H1 (cell line): Measurements from ENCODE around the gene ASPN. TPM values are rescaled to one million over a fixed set of nuclear protein-coding genes. Genes with fewer than 3 reads are reported as not detected.

Experiments
- CTCF ChIA-PET: fragments of 300-600 bp; sonication (Branson Sonifier 250); formaldehyde crosslinking; loops from one replicate; lab custom pipeline; 2021; ENCODE audit not compliant: partially characterized antibody; lab: Charles Lee
- POLR2A ChIA-PET: fragments of 300-600 bp; sonication (Branson Sonifier 250); formaldehyde crosslinking; loops from one replicate; lab custom pipeline; 2021; ENCODE audit warnings: inconsistent platforms; ENCODE audit not compliant: partially characterized antibody; lab: Charles Lee
- DNase-seq, 2 experiments: peaks; one replicate each; pipeline versions ENCODE4 v3.0.0 to v3.0.0-alpha.2; 2010 to 2022; ENCODE audit warnings: low spot score in 2 of 2, low read depth in 1 of 2, mixed read lengths in 1 of 2
- FAIRE-seq: peaks from 2 replicates; lab custom pipeline; 2011; peaks lifted over from hg19 to GRCh38; lab: Jason Lieb, UNC
- H2AFZ ChIP-seq: 2 replicates; pipeline ENCODE4 v1.8.1; 2012; ENCODE audit warnings: low read length, inconsistent platforms
- H2AK5ac ChIP-seq: 2 replicates; pipeline ENCODE4 v1.6.1; 2013; ENCODE audit warnings: low read depth, low read length
- H2BK120ac ChIP-seq: replicated peaks from 2 replicates; pipeline ENCODE3; 2013; ENCODE audit warnings: low read depth, low read length, inconsistent platforms
- H2BK12ac ChIP-seq: 2 replicates; pipeline ENCODE4 v1.6.1; 2013; ENCODE audit warnings: low read depth, low read length
- H2BK15ac ChIP-seq: 2 replicates; pipeline ENCODE4 v1.6.1; 2013; ENCODE audit warnings: low read length
- H2BK20ac ChIP-seq: 2 replicates; pipeline ENCODE4 v1.6.1; 2013; ENCODE audit warnings: low read length
- H2BK5ac ChIP-seq: 2 replicates; pipeline ENCODE4 v1.6.1; 2013; ENCODE audit warnings: low read depth, low read length
- H3K14ac ChIP-seq: 2 replicates; pipeline ENCODE4 v1.6.1; 2013; ENCODE audit warnings: inconsistent platforms; ENCODE audit not compliant: insufficient read length
- H3K18ac ChIP-seq: 2 replicates; pipeline ENCODE4 v1.6.1; 2013; ENCODE audit warnings: low read length; ENCODE audit errors: extremely low read depth
- H3K23ac ChIP-seq: 2 replicates; pipeline ENCODE4 v1.6.1; 2013; ENCODE audit warnings: inconsistent platforms; ENCODE audit not compliant: insufficient read length
- H3K23me2 ChIP-seq: 2 replicates; pipeline ENCODE4 v1.6.1; 2013; ENCODE audit warnings: low read depth, low read length
- H3K27ac ChIP-seq: 2 replicates; pipeline ENCODE4 v1.6.1; 2011; ENCODE audit warnings: low read depth, low read length, inconsistent platforms
- H3K27me3 ChIP-seq, 4 experiments: replicated peaks in 1 of 4; 1 replicate in 1 of 4; 2 replicates in 3 of 4; pipeline versions ENCODE4 v1.6.1 to v1.8.1; 2011 to 2013; ENCODE audit warnings: low read length in 3 of 4, mild to moderate bottlenecking in 3 of 4, inconsistent platforms in 2 of 4, mixed read lengths in 2 of 4, moderate library complexity in 1 of 4; ENCODE audit not compliant: control insufficient read depth in 3 of 4, insufficient read depth in 3 of 4; ENCODE audit errors: extremely low read depth in 1 of 4
- H3K36me3 ChIP-seq, 4 experiments: 2 replicates each; pipeline versions ENCODE4 v1.6.1 to v1.8.1; 2011 to 2013; ENCODE audit warnings: mild to moderate bottlenecking in 4 of 4, low read length in 3 of 4, moderate library complexity in 2 of 4, control low read depth in 1 of 4, inconsistent platforms in 1 of 4; ENCODE audit not compliant: insufficient read depth in 4 of 4, control insufficient read depth in 2 of 4
- H3K4ac ChIP-seq: replicated peaks from 2 replicates; pipeline ENCODE3; 2013; ENCODE audit warnings: low read length, low read depth, mixed read lengths, inconsistent platforms; ENCODE audit not compliant: insufficient read length
- H3K4me1 ChIP-seq, 4 experiments: replicated peaks in 1 of 4; 1 replicate in 1 of 4; 2 replicates in 3 of 4; pipeline versions ENCODE4 v1.6.1 to v1.8.1; 2011 to 2013; ENCODE audit warnings: low read length in 3 of 4, inconsistent platforms in 2 of 4, mixed read lengths in 1 of 4; ENCODE audit not compliant: insufficient read depth in 4 of 4, control insufficient read depth in 3 of 4
- H3K4me2 ChIP-seq, 2 experiments: 2 replicates each; pipeline versions ENCODE4 v1.6.1 to v1.8.1; 2011 to 2013; ENCODE audit warnings: low read depth in 2 of 2, low read length in 2 of 2, control low read depth in 1 of 2, inconsistent platforms in 1 of 2, mild to moderate bottlenecking in 1 of 2; ENCODE audit not compliant: insufficient read depth in 1 of 2
- H3K4me3 ChIP-seq, 4 experiments: fragments of 200-600, 300-600 bp in 1 of 4; sonication (generic), shearing (Covaris generic), sonication (Bioruptor Twin) in 1 of 4; 2 replicates each; pipeline versions ENCODE4 v1.5.1 to v1.8.1; 2011 to 2016; ENCODE audit warnings: low read length in 4 of 4, low read depth in 3 of 4, control low read depth in 2 of 4, inconsistent platforms in 2 of 4, mild to moderate bottlenecking in 2 of 4, mixed read lengths in 1 of 4, moderate library complexity in 1 of 4; ENCODE audit not compliant: insufficient read depth in 2 of 4; ENCODE audit errors: extremely low read depth in 1 of 4
- H3K56ac ChIP-seq: replicated peaks from 2 replicates; pipeline ENCODE3; 2013; ENCODE audit warnings: low read depth, mild to moderate bottlenecking, mixed read lengths, low read length, inconsistent platforms; ENCODE audit not compliant: insufficient read length
- H3K79me1 ChIP-seq: 2 replicates; pipeline ENCODE4 v1.6.1; 2013; ENCODE audit warnings: low read depth, low read length, control low read depth
- H3K79me2 ChIP-seq, 2 experiments: 2 replicates each; pipeline versions ENCODE4 v1.6.1 to v1.8.1; 2012 to 2013; ENCODE audit warnings: low read length in 2 of 2, mild to moderate bottlenecking in 2 of 2, inconsistent platforms in 1 of 2; ENCODE audit not compliant: insufficient read depth in 2 of 2, control insufficient read depth in 1 of 2
- H3K9ac ChIP-seq, 4 experiments: replicated peaks in 1 of 4; 1 replicate in 1 of 4; 2 replicates in 3 of 4; pipeline versions ENCODE4 v1.6.1 to v1.8.1; 2011 to 2013; ENCODE audit warnings: low read depth in 3 of 4, low read length in 3 of 4, control low read depth in 2 of 4, mild to moderate bottlenecking in 2 of 4, moderate library complexity in 2 of 4, inconsistent platforms in 1 of 4; ENCODE audit errors: extremely low read depth in 1 of 4
- H3K9me3 ChIP-seq, 2 experiments: 2 replicates each; pipeline versions ENCODE4 v1.6.1 to v1.8.1; 2012 to 2013; ENCODE audit warnings: mild to moderate bottlenecking in 2 of 2, moderate library complexity in 2 of 2, control low read depth in 1 of 2, inconsistent platforms in 1 of 2, low read depth in 1 of 2, low read length in 1 of 2, mixed read lengths in 1 of 2; ENCODE audit not compliant: insufficient read depth in 2 of 2
- H4K20me1 ChIP-seq, 2 experiments: replicated peaks in 1 of 2; 2 replicates each; pipeline versions ENCODE3 to v1.8.1; 2011 to 2013; ENCODE audit warnings: inconsistent platforms in 2 of 2, low read length in 2 of 2, mild to moderate bottlenecking in 1 of 2; ENCODE audit not compliant: insufficient read depth in 2 of 2, control insufficient read depth in 1 of 2
- H4K5ac ChIP-seq: 2 replicates; pipeline ENCODE4 v1.6.1; 2013; ENCODE audit warnings: low read length, low read depth, mixed read lengths, inconsistent platforms; ENCODE audit not compliant: insufficient read length
- H4K8ac ChIP-seq: 2 replicates; pipeline ENCODE4 v1.8.0; 2013; ENCODE audit warnings: mild to moderate bottlenecking, moderate library complexity, low read length, inconsistent platforms; ENCODE audit not compliant: insufficient read depth; ENCODE audit errors: extremely low read depth
- H4K91ac ChIP-seq: replicated peaks from 2 replicates; pipeline ENCODE3; 2013; ENCODE audit warnings: low read length, mixed read lengths, inconsistent platforms; ENCODE audit not compliant: insufficient read length
- BACH1 ChIP-seq: IDR thresholded peaks from 2 replicates; pipeline ENCODE4 v1.6.1; 2012; ENCODE audit warnings: low read length, improper control_type of control experiment
- CHD2 ChIP-seq: IDR thresholded peaks from 2 replicates; pipeline ENCODE4 v1.6.1; 2012; ENCODE audit warnings: low read length, improper control_type of control experiment
- CREB1 ChIP-seq: IDR thresholded peaks from 2 replicates; pipeline ENCODE4 v1.6.1; 2012; ENCODE audit warnings: inconsistent platforms
- GTF2F1 ChIP-seq: IDR thresholded peaks from 2 replicates; pipeline ENCODE4 v1.6.1; 2012; ENCODE audit warnings: low read depth, low read length, improper control_type of control experiment, borderline replicate concordance
- JUN ChIP-seq: IDR thresholded peaks from 2 replicates; pipeline ENCODE4 v1.6.1; 2011; ENCODE audit warnings: low read depth, mild to moderate bottlenecking, improper control_type of control experiment, low read length
- NANOG ChIP-seq: IDR thresholded peaks from 2 replicates; pipeline ENCODE4 v1.6.1; 2011; ENCODE audit warnings: low read length, low read depth, mild to moderate bottlenecking, inconsistent platforms; ENCODE audit not compliant: insufficient read depth, poor library complexity, severe bottlenecking
- RXRA ChIP-seq: IDR thresholded peaks from 2 replicates; pipeline ENCODE4 v1.6.1; 2011; ENCODE audit warnings: low read depth, mild to moderate bottlenecking, low read length, moderate library complexity; ENCODE audit not compliant: insufficient read depth
- ZNF274 ChIP-seq: IDR thresholded peaks from 2 replicates; pipeline ENCODE4 v1.7.0; 2012; ENCODE audit warnings: low read length, borderline replicate concordance; ENCODE audit errors: extremely low read depth
- WGBS, 2 experiments: shearing (Covaris generic) in 1 of 2; methylation state at CpG; one replicate each; pipeline versions ENCODE4 v1.1.6 to v1.1.7; 2013 to 2015; ENCODE audit warnings: low lambda C conversion rate in 2 of 2, mixed read lengths in 2 of 2, inconsistent platforms in 1 of 2, low coverage in 1 of 2, missing lambda C conversion rate in 1 of 2; ENCODE audit not compliant: insufficient replicate concordance in 2 of 2, insufficient coverage in 1 of 2, insufficient read length in 1 of 2; ENCODE audit errors: extremely low coverage in 1 of 2, missing lambda C conversion rate in 1 of 2; 5-methylcytosine and 5-hydroxymethylcytosine counted together
- polyA plus RNA-seq, 7 experiments: library from polyadenylated mRNA; depleted of rRNA in 3 of 7; stranded (reverse) in 5 of 7; unstranded in 2 of 7; fragments of >200 nt in 5 of 7; fragments of 200-250 nt in 2 of 7; gene quantifications; 1 replicate in 5 of 7; 2 replicates in 1 of 7; 4 replicates in 1 of 7; pipeline versions ENCODE4 v1.2.1 to v1.2.3, GENCODE V29; 2011 to 2013; ENCODE audit warnings: missing spikeins in 2 of 7, mixed read lengths in 2 of 7
- total RNA-seq: library from RNA; stranded (reverse); fragmentation: NEBNext Ultra II Directional; extraction: Animal tissue kit (Norgen Biotek cat#: 25700); gene quantifications from 2 replicates; pipeline ENCODE4 v1.2.1, GENCODE V29; 2021
- TF ChIP-seq, protein P1 (sequence below): IDR thresholded peaks from 2 replicates; pipeline ENCODE4 v1.6.1; 2012; ENCODE audit warnings: low read length, inconsistent platforms
- TF ChIP-seq, protein P2 (sequence below): IDR thresholded peaks from 2 replicates; pipeline ENCODE4 v1.6.1; 2012; ENCODE audit warnings: inconsistent platforms

ASPN gene
- total and polyA plus RNA-seq, 2 of the 8 experiments (the other 6 are each of a cell fraction or from before 2014, with no cell fraction given): not detected

DNA sequence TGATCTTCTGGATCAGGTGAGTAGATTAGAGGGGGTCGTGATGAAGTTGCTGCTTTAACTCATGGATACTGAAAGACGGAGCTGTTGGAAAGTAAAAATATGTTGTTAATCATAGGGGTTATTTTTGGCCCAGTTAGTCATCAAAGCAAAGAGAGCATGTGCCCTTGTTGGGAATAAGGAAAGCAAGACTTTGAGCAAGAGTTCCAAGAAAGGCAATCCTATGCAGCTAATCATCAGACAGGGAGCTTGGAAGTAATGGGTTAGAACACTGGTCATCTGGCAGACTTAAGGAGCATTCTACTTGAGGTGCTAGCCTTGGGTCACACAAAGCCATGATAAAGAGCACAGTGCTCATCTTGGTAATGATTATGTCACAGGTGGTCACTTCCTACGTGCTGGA lies 18.3 kb downstream of the ASPN start:
- no peak for FAIRE-seq
- Histone ChIP-seq H4K5ac (no peak overlapping the region), H4K8ac (no peak overlapping the region), H3K79me2 (no peaks in the 10 kb centered on the region), H3K9me3 (no peaks in the 10 kb centered on the region), H2AFZ (no peak overlapping the region), H4K20me1 (no peaks in the 10 kb centered on the region), H4K91ac (no peak overlapping the region), H3K9ac (no peak overlapping the region), H2BK12ac (no peak overlapping the region), H2BK20ac (no peak overlapping the region), H3K23me2 (no peaks in the 10 kb centered on the region), H3K4me1 (no peaks in the 10 kb centered on the region), H3K4me2 (no peak overlapping the region), H3K23ac (no peak overlapping the region), H3K36me3 (no peaks in the 10 kb centered on the region), H3K14ac (no peak overlapping the region), H3K18ac (no peak overlapping the region), H3K79me1 (no peaks in the 10 kb centered on the region), H3K4ac (no peak overlapping the region), H3K27ac (no peak overlapping the region), H2BK15ac (no peak overlapping the region), H3K4me3 (no peak overlapping the region), H2AK5ac (no peak overlapping the region), H2BK120ac (no peak overlapping the region), H2BK5ac (no peak overlapping the region), H3K56ac (no peak overlapping the region), H3K27me3 (no peaks in the 10 kb centered on the region)
- CTCF ChIA-PET: interaction anchor here (1.0 to 1.2 kb wide), 4 partner anchors 9 to 325 kb away, joined by 3 read pairs; no protein-coding TSS in a partner anchor
- WGBS, 2 experiments: 89% methylated on average over 3 of the region's 3 CpGs; no CpG with 5 or more reads in 1 of the 2 experiments
- POLR2A ChIA-PET: no interaction called here
- TF ChIP-seq, protein P1, sequence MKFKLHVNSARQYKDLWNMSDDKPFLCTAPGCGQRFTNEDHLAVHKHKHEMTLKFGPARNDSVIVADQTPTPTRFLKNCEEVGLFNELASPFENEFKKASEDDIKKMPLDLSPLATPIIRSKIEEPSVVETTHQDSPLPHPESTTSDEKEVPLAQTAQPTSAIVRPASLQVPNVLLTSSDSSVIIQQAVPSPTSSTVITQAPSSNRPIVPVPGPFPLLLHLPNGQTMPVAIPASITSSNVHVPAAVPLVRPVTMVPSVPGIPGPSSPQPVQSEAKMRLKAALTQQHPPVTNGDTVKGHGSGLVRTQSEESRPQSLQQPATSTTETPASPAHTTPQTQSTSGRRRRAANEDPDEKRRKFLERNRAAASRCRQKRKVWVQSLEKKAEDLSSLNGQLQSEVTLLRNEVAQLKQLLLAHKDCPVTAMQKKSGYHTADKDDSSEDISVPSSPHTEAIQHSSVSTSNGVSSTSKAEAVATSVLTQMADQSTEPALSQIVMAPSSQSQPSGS: no peak
- TF ChIP-seq CREB1: no peak
- TF ChIP-seq, protein P2, sequence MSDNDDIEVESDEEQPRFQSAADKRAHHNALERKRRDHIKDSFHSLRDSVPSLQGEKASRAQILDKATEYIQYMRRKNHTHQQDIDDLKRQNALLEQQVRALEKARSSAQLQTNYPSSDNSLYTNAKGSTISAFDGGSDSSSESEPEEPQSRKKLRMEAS: no peak
- TF ChIP-seq RXRA: no peak
- no peak for TF ChIP-seq ZNF274
- no peak for TF ChIP-seq GTF2F1
- TF ChIP-seq JUN: no peak
- no peak for TF ChIP-seq BACH1
- no peak for TF ChIP-seq CHD2
- TF ChIP-seq NANOG: no peak
- no peak for DNase-seq
